ENCODE measurements around the gene RTEL1. TPM values are rescaled to one million over a fixed set of nuclear protein-coding genes. Genes with fewer than 3 reads are reported as not detected.

RTEL1 gene
- total and polyA plus RNA-seq, 9 donors, result 6.2 to 44.2 (median 21.3) TPM

- H3K36me3 ChIP-seq, result no peaks in the 10 kb centered on the region
- peaks cover 8% of the 10 kb centered on the region for H3K4me1 ChIP-seq (ENCODE audit: insufficient read depth)
- 86 to 91% (median 88%) methylated on average over 8 of the region's 8 CpGs for WGBS, 3 donors
- no peaks in the 10 kb centered on the region for H3K27me3 ChIP-seq
- no peaks in the 10 kb centered on the region for H3K9me3 ChIP-seq
- H3K4me3 ChIP-seq, result no peak overlapping the region
- intact Hi-C loops (cut with DNase I), result no loop called here
- DNase-seq, result peak in 1 of 5 donors; percentile 31
- H3K27ac ChIP-seq, result no peak overlapping the region
- TF ChIP-seq EP300 (IDR thresholded peaks at IDR 0.05) (no peak), CTCF (IDR thresholded peaks at IDR 0.05) (no peak), POLR2A (IDR thresholded peaks at IDR 0.05) (no peak)
Observed at GRCh38 chr20:63705232-63706026, 47.3 kb downstream of the RTEL1 start.

- H3K27me3 ChIP-seq, result no peaks in the 10 kb centered on the region
- TF ChIP-seq EP300 (IDR thresholded peaks at IDR 0.05), result no peak
- no peak for TF ChIP-seq CTCF (IDR thresholded peaks at IDR 0.05)
- 65 to 86% (median 69%) methylated on average over 12 of the region's 12 CpGs for WGBS, 3 donors
- intact Hi-C loops (cut with DNase I), result no loop called here
- DNase-seq, result peak in 1 of 5 donors; percentile 42
- H3K4me1 ChIP-seq (ENCODE audit: insufficient read depth), result peaks cover 8% of the 10 kb centered on the region
- no peaks in the 10 kb centered on the region for H3K9me3 ChIP-seq
- peak overlapping the region; percentile 83 for H3K4me3 ChIP-seq
- no peak overlapping the region for H3K27ac ChIP-seq
- no peaks in the 10 kb centered on the region for H3K36me3 ChIP-seq
Observed at GRCh38 chr20:63706027-63706695, 48.0 kb downstream of the RTEL1 start.

GRCh38 chr20:63706852-63707557, 48.9 kb downstream of the RTEL1 start:
- no peaks in the 10 kb centered on the region for H3K27me3 ChIP-seq
- TF ChIP-seq CTCF (IDR thresholded peaks at IDR 0.05) (no peak), EP300 (IDR thresholded peaks at IDR 0.05) (no peak), POLR2A (IDR thresholded peaks at IDR 0.05) (no peak)
- no peaks in the 10 kb centered on the region for H3K9me3 ChIP-seq
- peaks cover 8% of the 10 kb centered on the region for H3K4me1 ChIP-seq (ENCODE audit: insufficient read depth)
- intact Hi-C loops (cut with DNase I), result no loop called here
- WGBS, 3 donors, result 1 to 4% (median 3%) methylated on average over 48 to 56 of the region's 56 CpGs
- DNase-seq, result peak in 4 of 5 donors; percentile 34 to 69 (median 54)
- H3K36me3 ChIP-seq, result peaks cover under 1% of the 10 kb centered on the region
- H3K4me3 ChIP-seq, result peak overlapping the region; percentile 83
- H3K27ac ChIP-seq, result peak overlapping the region; percentile 50 to 88

GRCh38 chr20:63707558-63708300, 49.6 kb downstream of the RTEL1 start, which contains the start of the genes ARFRP1 and ZGPAT:
TSS of gene ARFRP1 (minus strand) at chr20:63707976. CDS start at chr20:63707091, 885 bp downstream.
TSS of gene ZGPAT (plus strand) at chr20:63708039. CDS start at chr20:63708581, 542 bp downstream.
- peak; percentile 85 to 95 (median 90) for DNase-seq
- peaks cover 2% of the 10 kb centered on the region for H3K36me3 ChIP-seq

More at GRCh38 chr20:63707558-63708300, 49.6 kb downstream of the RTEL1 start, which contains the start of the genes ARFRP1 and ZGPAT:
- 0% methylated on average over 50 to 98 of the region's 98 CpGs for WGBS, 3 donors
- Histone ChIP-seq H3K27ac (peak within 1 kb of the TSS; percentile 50 to 88), H3K27me3 (no peaks in the 10 kb centered on the region), H3K9me3 (no peaks in the 10 kb centered on the region), H3K4me3 (peak within 1 kb of the TSS; percentile 83), H3K4me1 (ENCODE audit: insufficient read depth) (peaks cover 8% of the 10 kb centered on the region)
- TF ChIP-seq CTCF (IDR thresholded peaks at IDR 0.05), result peak in 1 of 3 donors; percentile 8
- TF ChIP-seq POLR2A (IDR thresholded peaks at IDR 0.05), result peak; percentile 38
- no peak for TF ChIP-seq EP300 (IDR thresholded peaks at IDR 0.05)
- intact Hi-C loops (cut with DNase I), result loop anchor here in 1 of 4 donors (2.0 kb wide), 1 partner anchor 31 kb away; the partner anchor contains the start of gene SLC2A4RG
